Activated naive CD4-positive, alpha-beta T cell treated with anti-CD3 and anti-CD28 coated beads, Interleukin-2, amount 50 U/mL, for 72 hours (primary cell): ENCODE data around the gene PDE4B. TPM values are rescaled to one million over a fixed set of nuclear protein-coding genes. Genes with fewer than 3 reads are reported as not detected.
A peak's percentile ranks its signal among the peaks of the same experiment; 100 is the strongest.

ENCODE experiments used
- ATAC-seq, 2 donors: fragments of 150-1000 bp; cut with Tn5 transposase; 2 replicates each; pipeline ENCODE4 v1.10.0; 2021; ENCODE audit warnings: mild to moderate bottlenecking in 2 of 2, moderate library complexity in 2 of 2
- DNase-seq, 2 donors: peaks; one replicate each; pipeline ENCODE4 v3.0.0; 2021 to 2022; ENCODE audit warnings: low spot score in 2 of 2
- H3K27ac Mint-ChIP-seq, 2 donors: one replicate each; pipeline ENCODE4 v1.8.0; 2022; ENCODE audit warnings: mild to moderate bottlenecking in 2 of 2, mixed read lengths in 2 of 2
- H3K36me3 Mint-ChIP-seq, 2 donors: one replicate each; pipeline ENCODE4 v1.8.0; 2022; ENCODE audit warnings: mixed read lengths in 2 of 2
- H3K9me3 Mint-ChIP-seq, 2 donors: one replicate each; pipeline ENCODE4 v1.8.0; 2022; ENCODE audit warnings: mixed read lengths in 2 of 2
- total RNA-seq, 2 donors: library from RNA; stranded (reverse); gene quantifications; one replicate each; pipeline ENCODE4 v1.2.3, GENCODE V29; 2022

PDE4B gene
- total RNA-seq, 2 donors from 2014 or later = 23.8 to 25.6 TPM

DNA sequence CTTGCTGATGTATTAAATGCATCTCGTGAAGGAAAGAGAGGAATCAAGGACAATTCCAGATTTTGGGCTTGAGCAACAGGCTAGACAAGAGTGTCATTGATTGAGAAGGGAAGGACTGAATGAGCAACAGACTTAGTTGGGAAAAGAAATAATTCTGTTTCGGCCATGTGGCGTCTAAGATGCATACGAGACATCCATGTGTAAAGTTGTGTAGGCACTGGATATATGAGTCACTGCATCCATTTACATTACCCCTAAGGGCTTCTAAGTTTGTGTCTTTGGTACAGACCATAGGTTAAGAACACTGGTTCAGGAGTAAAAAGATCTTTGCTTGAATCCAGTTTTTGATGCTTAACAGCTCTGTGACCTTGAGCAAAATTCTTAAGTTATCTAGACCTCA lies 434.3 kb downstream of the PDE4B start:
- Mint-ChIP-seq H3K27ac (no peak overlapping the region), H3K36me3 (no peaks in the 10 kb centered on the region), H3K9me3 (peaks cover 0 to 4% of the 10 kb centered on the region in 2 donors)
- ATAC-seq (no peak), DNase-seq (no peak)

DNA sequence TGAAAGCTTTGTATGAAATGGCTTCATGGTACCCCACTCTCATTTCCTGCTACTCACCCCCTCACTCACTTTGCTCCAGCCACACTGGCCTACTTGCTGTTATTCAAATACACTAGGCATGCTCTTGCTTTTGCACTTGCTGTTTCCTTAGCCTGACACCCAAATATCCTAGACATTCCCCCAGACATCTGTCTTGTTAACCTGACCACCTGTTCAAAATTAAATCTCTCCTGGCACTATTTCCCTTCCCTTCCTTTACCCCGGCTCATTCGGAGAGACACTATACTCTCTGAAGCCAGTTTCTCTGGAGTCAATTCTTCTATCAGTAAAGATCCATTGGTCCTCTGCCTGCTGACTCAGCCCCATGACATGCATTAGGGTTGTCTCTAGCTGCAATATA lies 435.3 kb downstream of the PDE4B start:
- no peaks in the 10 kb centered on the region for H3K36me3 Mint-ChIP-seq
- DNase-seq (no peak), ATAC-seq (no peak)
- no peak overlapping the region for H3K27ac Mint-ChIP-seq
- H3K9me3 Mint-ChIP-seq = peaks cover 0 to 4% of the 10 kb centered on the region in 2 donors

DNA sequence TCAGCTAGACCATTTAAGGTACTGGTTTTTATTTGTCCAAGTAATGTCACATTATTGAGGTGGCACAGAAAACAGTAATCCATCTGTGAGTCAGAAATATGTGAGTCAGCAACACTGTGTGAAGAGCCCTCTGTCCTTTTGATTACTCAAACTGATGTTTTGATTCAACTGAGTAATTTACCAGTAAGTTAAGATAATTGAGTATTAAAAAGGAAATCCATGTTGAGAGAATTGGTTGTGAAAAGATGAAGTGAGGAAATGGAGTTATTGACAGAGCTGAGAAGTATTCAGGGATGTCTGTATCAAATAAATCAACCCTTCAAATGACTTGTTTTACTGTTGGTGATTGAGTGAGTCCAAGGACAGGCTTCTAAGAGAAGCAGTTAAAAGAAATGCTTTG lies 438.5 kb downstream of the PDE4B start:
- peak; percentile 76 to 99 for ATAC-seq
- Mint-ChIP-seq H3K36me3 (no peaks in the 10 kb centered on the region), H3K27ac (no peak overlapping the region), H3K9me3 (peaks cover 0 to 4% of the 10 kb centered on the region in 2 donors)
- no peak for DNase-seq

DNA sequence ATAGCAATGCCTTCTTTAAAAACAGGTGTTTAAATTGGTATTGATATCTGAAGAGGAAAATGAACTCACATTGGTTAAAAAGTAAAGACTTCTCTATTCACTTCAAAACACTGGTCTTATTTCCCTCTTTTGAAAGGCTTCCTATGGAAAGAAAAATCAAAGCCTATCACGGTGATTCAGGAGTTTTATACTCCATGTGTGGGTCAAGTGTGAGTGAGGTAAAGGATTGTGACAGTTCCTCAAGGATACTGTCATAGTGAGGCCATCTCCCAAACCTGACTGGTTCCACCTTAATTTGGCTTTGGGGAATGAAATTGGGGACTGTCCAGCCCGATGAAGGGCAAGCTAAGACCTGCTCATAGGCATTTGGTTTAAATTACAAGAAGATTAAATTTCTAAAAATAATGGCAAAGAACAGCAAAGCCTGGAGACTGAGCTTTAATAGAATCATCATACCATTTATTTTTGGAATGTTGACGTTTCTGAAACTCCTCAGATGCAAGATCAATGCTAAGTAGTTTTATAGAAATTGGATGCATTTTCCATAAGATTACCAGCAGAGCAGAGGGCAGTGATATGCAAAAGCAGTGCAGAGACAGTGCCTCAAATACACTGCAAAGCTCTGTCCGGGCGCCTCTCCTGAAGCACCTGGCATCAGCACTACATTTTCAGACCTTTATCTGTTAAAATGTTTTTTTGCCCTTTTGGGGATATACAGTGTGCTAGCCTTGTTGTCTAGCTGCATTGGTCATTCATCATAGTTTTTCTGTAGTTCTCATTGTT lies 439.2 kb downstream of the PDE4B start:
- DNase-seq = no peak
- H3K36me3 Mint-ChIP-seq = no peaks in the 10 kb centered on the region
- no peak overlapping the region for H3K27ac Mint-ChIP-seq
- H3K9me3 Mint-ChIP-seq = peaks cover 0 to 4% of the 10 kb centered on the region in 2 donors
- ATAC-seq = peak in 1 of 2 donors; percentile 4

DNA sequence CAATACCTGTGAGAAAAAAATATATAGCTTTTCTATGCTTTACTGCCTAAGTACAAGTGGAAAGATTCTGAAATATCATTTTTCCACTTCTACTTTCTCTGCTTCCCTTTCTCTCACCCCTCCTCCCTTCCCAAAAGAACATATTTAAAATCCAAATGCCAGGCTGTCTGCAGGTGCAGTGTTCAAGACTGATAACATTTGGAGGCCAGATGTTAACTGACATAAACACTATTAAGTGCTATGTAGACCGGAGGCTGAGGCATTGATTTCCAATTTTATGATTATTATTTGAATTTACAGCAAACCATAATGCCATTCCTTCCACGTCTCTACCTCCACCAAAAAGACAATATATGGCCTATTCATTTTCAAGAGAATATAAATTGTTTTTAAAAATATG lies 444.3 kb downstream of the PDE4B start:
- no peaks in the 10 kb centered on the region for H3K36me3 Mint-ChIP-seq
- H3K27ac Mint-ChIP-seq = no peak overlapping the region
- no peak for DNase-seq
- no peaks in the 10 kb centered on the region for H3K9me3 Mint-ChIP-seq
- ATAC-seq = no peak

DNA sequence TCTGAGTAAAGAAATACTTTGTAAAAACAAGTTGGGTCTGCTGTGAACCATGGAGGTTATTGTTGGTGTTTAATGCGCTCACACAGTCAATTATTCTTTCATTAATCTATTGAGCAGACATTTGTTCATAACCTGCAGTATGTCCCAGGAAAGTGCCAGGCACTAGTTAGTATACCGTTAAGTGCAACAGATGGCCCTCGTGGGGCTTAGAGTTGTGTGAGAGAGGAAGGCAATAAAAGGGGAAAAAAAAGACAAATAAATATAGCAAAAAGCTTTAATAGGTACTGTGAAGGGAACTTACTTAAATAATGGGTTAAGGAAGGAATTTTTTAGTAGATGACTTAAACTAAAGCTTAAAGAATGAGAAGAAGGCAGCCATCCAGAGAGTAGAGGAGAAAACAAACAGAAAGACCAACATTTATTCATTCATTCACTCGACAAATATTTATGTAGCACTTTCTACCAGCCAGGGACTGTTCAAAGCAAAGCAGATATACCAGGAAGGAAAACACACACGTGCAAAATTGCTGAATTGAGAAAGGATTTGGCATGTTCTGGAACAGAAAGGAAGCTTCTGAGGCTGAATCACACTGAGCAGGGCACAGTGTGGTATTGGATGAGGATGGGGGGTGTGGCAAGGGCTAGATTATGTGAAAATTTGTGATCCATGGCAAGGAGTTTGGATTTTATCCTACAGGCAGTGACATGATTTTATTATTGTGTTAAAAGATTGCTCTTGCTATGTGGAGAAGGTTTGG lies 445.2 kb downstream of the PDE4B start:
- no peaks in the 10 kb centered on the region for H3K36me3 Mint-ChIP-seq
- no peak for ATAC-seq
- DNase-seq = no peak
- no peaks in the 10 kb centered on the region for H3K9me3 Mint-ChIP-seq
- peak overlapping the region in 1 of 2 donors; percentile 8 for H3K27ac Mint-ChIP-seq

DNA sequence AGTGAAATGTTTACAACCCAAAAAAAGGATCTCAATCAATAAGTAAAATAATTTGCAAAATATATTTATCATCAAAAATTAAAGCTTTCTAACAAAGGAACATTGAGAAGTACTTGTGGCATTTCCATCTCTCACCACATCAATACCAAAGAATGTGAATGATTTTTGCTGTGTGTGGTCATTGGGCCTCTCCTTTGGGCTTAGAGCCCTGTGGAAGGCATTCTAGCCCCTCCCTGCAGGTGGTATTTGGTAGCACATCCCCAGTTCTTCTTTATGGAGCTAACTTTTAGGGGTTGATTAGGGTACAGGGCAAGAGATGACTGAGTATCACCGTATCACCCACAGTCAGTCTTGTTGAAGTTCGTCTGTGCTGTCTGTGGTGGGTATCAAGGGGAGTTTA lies 447.1 kb downstream of the PDE4B start:
- Mint-ChIP-seq H3K27ac (no peak overlapping the region), H3K9me3 (no peaks in the 10 kb centered on the region), H3K36me3 (no peaks in the 10 kb centered on the region)
- ATAC-seq (no peak), DNase-seq (no peak)

DNA sequence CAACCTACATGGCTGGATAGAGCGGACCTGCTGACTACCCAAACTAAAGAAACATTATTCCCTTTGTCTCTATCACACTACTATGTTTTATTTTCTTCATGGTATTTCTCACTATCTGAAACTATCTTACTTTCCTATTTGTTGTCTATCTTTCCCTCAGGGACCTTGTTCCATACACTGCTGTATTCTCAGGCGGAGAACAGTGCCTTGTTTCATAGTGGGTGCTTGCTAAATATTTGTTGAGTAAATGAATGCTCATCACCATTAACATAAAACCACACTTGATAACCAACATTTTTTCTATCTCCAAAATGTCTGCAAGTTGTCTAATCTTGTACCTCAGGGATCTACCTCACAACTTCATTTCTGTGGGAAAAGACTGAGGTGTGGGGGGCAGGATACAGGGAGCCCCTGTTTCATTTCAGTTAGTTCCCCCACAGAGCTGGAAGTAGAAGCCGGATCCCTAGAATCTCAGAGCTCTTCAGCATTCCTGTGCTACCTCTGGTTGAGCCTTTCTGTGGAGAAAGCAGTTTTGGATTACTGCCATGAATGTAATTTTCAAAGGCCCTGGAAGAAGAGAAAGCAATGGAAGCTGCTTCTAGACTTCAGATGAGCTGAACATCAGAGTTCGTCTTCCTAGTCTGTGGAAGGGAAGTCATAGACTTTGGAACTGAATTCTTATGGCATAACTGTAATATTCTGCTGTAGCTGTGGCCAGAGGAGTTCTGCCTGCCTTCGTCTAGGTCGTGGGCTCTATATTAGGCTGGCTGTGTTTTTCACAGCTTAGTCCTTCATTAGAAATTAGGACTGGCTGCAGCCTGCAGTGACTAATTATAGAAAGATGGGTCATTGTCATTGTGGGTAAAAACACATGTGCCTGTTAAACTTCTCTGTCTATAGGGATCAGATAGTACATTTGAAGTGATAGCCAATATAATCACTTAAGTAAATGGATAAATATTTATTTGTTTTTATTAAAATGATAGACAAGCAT lies 448.1 kb downstream of the PDE4B start:
- H3K36me3 Mint-ChIP-seq = no peaks in the 10 kb centered on the region
- no peak overlapping the region for H3K27ac Mint-ChIP-seq
- H3K9me3 Mint-ChIP-seq = no peaks in the 10 kb centered on the region
- ATAC-seq (no peak), DNase-seq (no peak)

DNA sequence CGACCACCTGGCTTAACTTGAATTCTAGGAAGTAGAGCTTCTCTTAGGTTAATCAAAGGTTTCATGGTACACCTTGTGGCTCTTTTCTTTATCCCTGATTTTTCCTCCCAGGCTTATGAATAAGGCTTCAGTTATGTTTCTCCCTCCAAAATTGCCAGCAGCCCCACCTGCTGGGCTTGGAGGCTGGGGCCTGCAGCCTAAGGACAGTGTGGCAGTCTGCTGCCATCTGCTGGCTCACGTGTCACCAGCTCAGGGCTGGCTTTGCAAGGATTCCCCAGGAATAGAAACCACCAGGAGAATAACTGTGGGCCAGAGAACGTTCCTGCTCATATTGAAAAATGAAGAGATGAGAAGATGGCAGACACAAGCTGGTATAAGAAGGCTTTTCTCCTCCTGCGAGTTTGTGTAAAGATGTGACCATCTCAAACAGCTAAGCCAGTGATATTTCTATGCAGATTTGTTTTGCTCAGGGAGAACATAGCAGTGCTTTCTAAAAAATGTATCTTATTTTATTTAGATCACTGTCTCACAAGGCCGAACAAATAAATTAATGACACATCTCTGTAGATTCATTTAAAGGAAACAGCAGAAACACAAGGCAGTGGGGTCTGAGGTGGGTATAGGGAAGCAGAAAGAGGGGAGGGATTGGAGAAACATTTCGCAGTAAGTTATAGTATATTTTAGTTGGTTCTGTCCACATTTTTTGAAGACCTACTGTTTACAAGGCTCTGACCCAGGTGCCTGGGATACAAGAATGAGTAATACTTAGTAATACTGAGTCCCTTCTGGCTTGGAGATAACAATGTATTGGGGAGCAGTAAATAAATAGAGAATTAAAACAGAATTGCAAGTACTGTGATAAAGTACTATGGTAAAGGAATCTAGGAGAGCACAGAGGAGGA lies 450.2 kb downstream of the PDE4B start:
- no peaks in the 10 kb centered on the region for H3K9me3 Mint-ChIP-seq
- no peak overlapping the region for H3K27ac Mint-ChIP-seq
- no peaks in the 10 kb centered on the region for H3K36me3 Mint-ChIP-seq
- DNase-seq (peak; percentile 70 to 78), ATAC-seq (peak; percentile 53 to 66)

DNA sequence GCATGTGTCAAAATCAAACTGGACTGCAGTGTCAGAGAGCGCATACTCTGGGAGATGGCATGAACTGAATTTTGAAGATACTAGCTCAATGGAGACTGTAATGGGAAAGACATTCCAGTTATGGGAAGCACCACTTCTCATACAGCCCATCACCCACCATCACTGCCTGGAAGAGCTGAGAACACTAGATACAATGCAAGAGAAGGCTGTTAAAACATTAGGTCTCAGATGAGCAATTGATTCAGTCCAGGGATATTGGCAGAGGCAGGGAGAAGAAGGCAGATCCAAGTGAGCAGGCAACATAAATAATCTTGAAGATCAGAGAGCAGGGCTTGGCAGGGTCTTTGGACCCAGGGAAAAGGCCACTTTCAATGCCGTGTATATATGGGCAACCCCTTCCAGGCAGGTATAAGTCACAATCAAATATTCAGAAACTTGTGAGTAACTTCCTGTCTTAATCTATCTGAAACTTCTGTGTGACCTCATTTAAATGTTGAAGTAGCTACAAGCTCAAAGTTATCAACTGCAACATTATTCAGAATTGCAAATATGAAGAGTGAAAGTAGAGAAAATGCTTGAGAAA lies 450.9 kb downstream of the PDE4B start:
- Mint-ChIP-seq H3K27ac (no peak overlapping the region), H3K9me3 (no peaks in the 10 kb centered on the region), H3K36me3 (no peaks in the 10 kb centered on the region)
- DNase-seq = no peak
- peak; percentile 67 to 80 for ATAC-seq

DNA sequence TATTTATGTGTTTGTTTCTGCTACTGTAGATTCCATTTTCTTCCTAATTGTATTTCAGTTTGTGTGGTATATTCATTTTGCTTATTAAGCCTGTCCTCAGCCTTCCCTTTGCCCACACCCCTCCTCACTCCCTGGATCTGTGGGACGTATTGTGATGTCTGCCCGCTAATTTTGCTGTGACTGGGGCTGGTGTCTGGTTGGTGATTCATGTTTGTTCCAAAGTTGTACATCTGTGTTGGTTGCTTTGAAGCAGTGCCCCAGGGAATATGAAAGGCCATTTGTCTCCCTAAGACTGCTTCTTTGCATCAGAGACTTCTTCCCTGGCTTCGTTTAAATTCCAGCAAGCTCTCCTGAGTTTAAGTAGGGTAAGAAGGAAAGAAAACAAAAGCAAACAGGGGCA lies 451.7 kb downstream of the PDE4B start:
- Mint-ChIP-seq H3K27ac (no peak overlapping the region), H3K9me3 (no peaks in the 10 kb centered on the region), H3K36me3 (no peaks in the 10 kb centered on the region)
- ATAC-seq (no peak), DNase-seq (no peak)

DNA sequence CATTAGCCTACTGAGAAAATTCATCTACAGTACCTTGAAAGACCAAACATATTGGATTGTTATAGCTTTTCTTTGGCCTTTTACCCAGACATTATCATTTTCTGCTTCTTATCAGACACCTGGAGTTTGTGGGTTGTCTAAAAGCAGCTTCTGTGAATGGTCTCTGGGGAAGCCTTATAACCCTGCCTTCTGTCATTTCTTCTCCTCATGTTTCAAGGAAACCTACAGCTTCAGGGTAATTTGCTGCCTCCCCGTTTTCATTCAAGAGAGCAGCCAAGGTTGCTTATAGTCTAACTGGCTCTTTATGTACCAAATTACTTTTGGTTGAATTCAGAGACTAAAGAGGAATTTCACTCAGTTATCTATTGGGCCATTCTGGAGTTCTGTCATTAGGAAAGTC lies 453.0 kb downstream of the PDE4B start:
- H3K36me3 Mint-ChIP-seq = no peaks in the 10 kb centered on the region
- no peaks in the 10 kb centered on the region for H3K9me3 Mint-ChIP-seq
- DNase-seq (no peak), ATAC-seq (no peak)
- H3K27ac Mint-ChIP-seq = no peak overlapping the region

DNA sequence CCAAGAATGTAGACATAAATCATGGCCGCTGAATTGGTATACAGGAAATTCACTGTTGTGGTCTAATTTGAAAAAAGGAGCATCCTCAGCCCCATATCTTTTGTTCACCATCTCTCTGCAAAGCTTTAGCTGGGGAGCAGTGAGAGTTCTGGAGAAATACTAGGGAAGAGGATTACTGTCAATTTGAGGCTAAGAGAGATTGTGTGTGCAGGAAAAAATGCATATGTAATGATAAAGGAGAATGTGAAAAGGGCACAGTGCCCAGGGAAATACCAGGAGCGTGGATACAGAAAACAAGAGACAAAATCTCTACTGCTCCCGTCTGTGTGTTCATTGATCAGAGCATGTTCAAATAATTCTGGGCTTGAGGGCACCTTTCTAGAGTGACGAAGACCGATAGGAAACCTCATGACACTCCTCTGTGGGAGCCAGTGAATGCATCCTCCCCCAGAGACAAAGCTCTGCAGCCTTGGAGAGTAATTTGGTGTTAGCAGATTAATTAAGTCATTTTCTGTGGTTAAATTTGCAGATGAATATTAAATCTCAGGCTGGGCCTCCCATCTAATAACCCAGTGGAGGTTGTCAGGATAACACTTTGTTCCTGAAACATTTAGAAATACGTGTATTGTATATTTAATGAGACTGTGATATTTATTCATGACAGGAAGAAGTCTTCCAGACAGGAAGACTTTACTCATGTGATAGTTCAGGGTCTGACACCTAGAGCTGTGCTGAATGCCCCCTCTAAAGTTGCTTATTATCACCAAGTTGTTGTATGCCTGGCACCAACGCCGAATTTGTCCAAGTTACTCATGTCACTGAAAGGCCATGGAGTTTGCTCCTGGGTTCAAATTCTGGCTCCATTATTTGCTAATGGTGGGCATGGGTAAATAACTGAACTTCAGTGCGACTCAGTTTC lies 453.9 kb downstream of the PDE4B start:
- ATAC-seq = no peak
- H3K9me3 Mint-ChIP-seq = no peaks in the 10 kb centered on the region
- no peaks in the 10 kb centered on the region for H3K36me3 Mint-ChIP-seq
- no peak for DNase-seq
- H3K27ac Mint-ChIP-seq = peak overlapping the region; percentile 33 to 92

DNA sequence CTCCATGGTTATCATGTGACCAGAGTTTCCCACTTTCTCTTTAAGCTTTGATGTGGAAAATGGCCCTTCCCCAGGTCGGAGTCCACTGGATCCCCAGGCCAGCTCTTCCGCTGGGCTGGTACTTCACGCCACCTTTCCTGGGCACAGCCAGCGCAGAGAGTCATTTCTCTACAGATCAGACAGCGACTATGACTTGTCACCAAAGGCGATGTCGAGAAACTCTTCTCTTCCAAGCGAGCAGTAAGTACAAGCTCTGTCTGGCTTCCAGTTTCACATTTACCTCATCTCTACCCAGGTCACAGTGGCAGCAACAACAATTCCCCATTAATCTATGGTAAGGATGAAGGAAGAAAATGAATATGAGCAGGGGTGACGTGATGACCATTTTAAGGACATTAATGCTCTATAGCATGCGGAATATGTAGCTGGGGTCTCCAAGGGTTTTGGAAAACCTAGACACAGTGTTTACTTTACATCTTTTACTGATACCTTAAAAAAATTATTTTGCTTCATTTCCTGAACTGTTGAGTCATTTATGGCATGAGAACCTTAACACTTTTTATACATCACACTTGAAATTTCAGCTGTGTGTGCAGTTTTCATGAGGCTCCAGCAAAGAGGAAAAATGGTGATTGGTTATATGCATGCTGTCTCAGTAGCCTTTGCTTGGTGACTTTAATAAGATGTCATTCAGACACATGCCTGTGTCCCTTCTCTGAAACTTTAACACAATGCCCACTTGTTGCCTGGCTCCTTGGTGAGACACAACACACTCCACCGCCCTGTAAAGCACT lies 454.9 kb downstream of the PDE4B start:
- peak in 1 of 2 donors; percentile 52 for DNase-seq
- peak; percentile 69 to 85 for ATAC-seq
- Mint-ChIP-seq H3K9me3 (no peaks in the 10 kb centered on the region), H3K36me3 (no peaks in the 10 kb centered on the region), H3K27ac (peak overlapping the region; percentile 33 to 92)
